Epithelial cell of prostate (primary cell): ENCODE measurements around the gene ANTXR2.

Experiments
- DNase-seq: peaks from one replicate; pipeline ENCODE4 v3.0.0-alpha.2; 2011; ENCODE audit warnings: low read depth, low spot score
- H3K27ac ChIP-seq: fragments of 450-650 bp; 2 replicates; pipeline ENCODE4 v1.5.1; 2017; ENCODE audit warnings: mild to moderate bottlenecking

Gene ANTXR2

DNA sequence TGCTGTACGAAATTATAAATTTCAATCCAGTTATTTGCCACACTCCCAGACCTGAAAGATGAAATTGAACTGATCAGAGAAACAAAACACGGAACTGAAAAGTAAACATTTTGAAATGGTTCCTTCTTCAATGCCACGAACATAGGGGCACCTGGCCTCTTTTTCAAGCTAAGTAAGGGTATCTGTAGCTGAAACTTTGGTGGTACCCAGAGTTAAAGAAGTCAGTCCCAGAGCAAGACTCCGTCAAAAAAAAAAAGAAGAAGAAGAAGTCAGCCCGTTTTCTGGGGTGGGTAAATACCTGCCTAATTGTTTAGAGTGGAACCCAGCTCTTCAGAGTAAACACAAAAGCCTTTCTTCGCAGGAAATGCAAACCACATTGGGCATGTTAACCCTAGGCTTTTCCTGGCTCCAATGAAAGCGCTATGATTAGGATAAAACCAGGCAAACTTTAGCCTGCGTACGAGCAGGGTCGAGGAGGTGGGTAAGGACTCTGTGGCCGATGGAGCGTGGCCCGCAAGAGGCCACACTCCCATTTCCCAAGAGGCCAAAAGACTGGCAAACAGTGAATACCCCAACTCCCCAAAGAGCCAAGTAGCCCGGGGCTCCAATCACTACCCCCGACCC lies 1.3 kb downstream of the ANTXR2 start:
- DNase-seq: no peak
- H3K27ac ChIP-seq: peak overlapping the region; percentile 92

DNA sequence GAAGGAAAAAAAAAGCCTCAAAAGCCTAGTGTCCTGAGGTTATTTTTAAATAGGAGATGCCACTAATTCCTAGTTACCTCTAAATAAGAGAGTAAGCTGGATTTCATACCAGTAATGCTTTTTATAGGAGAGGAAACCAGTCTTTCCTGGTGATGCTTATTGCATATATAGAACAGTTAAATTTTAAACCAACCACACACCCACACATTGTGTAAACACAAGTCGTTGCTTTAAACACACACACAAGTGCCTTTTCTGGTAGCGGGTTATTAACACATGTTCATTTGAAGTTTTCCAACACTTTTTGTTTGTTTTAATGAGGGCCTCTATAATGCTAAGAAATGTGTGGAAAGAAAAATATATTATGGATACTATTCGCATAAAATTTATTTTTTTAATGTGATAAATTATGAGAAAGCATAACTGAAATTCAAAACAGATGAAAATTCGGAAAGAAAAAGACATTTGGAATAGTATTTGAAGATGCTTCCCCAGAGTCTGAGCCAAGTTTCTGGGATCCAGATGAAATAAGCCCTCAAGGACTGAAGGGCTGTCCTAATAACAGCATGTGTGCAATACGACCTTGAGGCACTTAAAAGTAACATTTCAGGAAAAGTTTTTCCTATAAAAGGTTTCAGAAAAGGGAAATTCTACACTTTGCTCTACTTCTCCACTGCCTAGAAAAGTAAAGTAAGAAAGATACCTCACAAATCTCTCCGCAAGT lies 2.0 kb downstream of the ANTXR2 start:
- H3K27ac ChIP-seq: peak overlapping the region; percentile 92

DNA sequence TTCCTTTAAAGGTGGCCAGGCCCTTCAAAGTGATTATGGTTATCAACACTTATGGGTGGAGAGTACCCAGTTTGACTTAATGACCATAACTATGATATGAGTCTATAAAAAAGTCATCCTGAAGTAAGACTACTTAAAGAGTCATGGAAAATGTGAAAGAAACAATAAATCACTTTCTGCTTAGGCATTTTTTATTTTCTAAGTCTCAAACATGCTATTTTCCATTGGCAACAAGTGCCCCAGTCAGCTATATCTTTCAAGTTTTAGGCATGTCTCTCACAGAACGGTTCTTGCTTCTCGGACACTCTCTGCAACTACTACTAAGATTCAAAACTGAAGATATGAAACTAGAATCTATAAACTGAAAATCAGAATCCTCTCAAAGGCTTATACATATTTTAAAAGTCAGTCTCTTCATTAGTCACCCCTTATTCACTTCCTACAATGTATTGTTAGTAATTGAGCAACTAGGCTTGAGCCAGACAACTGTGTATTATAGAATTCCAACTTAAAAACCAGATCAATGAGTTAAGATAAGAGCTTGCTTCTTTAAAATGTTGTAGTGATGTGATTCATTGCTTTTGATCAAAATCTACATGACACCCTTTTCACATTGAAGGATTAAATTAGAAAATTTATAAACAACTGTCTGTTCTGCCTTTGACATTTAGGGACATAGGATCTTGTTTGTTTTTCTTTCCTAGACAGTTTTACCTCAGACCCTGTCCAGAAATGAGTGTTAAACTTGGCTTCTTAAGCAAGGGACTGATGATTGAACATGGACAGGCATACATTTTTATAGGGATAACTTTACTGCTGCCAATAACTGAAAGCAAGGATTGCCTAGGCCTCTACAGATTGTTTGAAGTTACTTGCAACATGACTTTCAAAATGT lies 2.9 kb downstream of the ANTXR2 start:
- H3K27ac ChIP-seq: peak overlapping the region; percentile 92

More for the DNA sequence above, 2.0 kb downstream of the ANTXR2 start:
- no peak for DNase-seq

DNA sequence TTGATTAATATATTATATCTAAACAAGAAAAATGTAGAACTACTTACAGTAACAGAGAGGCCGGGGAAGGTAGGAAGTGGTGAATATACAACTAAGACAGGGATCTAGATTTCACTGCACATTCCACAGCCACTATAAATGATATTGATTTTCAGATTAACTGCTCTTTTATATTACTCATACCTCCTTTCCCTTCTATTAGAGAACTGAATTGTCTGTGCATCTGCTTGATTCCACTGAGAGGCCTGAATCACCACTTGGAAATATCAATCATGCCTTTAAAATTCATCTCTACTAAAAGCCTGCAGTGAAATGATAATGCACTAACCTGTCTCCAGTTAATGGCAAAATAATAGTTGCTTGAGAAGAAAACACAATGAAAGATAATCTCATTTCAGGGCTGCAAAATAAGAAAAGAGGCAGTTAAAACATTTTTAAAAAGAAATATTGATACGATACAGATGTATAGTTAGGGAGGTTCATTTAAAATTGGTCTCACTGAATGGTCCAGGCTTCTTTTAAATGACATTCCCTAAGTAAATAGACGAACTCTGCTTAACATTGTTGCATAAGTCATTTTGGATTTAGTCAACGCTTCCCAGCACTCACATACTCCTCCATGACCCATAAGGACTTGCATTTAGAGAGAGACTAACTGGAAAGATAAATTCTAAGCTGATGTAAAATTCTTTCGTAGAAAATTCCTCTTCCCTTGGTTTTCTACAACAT lies 3.8 kb downstream of the ANTXR2 start:
- H3K27ac ChIP-seq: peak overlapping the region; percentile 92
- DNase-seq: no peak

More for the DNA sequence above, 2.9 kb downstream of the ANTXR2 start:
- no peak for DNase-seq

DNA sequence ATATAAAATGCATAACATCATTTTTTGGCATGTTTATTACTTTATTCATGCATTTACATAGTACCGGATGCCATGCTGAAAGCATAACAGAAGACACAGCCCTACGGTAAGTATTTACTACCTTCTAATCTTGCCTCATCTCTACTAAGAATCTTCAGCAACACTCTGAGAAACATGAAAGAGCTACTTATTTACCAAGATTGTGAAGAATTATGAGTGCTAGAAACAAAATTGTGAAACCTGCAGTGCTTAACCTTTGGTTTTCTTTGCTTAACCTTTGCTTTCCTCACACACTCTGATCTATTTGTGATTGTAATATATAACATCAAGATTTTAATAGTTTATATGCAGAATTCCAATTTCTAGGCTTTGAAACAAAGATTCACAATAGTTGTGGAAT lies 7.4 kb downstream of the ANTXR2 start:
- H3K27ac ChIP-seq: no peak overlapping the region
- no peak for DNase-seq

DNA sequence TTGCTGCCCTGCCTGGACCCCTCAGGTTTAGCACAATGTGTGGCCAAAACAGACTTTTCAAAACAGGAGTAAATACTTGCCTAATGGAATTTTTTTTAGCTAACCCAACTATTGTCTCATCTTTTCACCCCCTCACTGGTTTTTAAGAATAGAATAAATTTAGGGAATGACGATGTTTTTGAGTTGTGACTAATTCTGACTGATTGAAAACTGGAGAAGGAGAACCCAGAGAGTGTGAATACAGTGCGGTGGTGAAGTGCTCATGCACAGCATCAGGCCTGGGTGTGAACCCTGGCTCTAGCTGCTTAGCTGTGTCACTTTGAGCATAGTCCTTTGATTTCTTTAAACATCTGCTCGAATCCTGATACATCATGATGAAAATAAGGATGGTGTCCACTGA lies 10.5 kb downstream of the ANTXR2 start:
- no peak overlapping the region for H3K27ac ChIP-seq
- DNase-seq: no peak

DNA sequence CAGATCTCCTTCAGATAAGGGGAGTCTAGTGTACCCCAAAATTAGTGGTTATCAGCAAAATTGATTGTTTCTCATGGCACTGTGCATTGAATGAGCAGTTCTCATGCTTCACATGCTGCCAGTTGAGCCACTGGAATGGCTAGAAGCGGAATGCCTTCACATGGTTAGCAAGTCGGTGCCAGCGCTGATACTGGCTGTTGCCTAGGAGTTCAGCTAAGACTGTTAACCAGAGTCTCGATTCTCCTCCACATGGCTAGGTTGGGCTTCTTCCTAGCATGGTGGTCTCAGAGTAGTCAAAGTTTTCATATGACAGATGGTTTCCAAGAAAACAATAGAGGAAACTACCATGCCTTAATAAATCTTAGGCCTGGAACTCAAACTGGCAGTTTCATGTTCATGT lies 12.2 kb downstream of the ANTXR2 start:
- DNase-seq: no peak
- no peak overlapping the region for H3K27ac ChIP-seq

DNA sequence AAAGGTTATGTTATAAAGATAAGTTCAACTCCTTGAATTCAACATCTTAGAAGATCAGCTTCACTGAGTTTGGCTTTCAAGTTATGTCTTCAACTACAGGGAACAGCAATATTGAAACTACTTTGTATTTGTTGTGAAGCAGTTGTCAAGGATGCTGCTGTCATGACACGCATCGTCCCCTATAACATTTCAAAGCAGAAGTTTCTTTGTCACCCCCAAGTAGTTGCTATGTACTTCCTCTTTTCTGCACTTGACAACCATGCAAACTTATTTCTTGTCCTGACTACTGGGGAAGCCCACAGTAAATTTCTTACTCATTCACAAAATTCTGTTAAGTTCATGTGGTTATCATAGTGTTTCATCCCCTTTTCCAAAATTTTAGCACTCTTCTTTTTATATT lies 14.3 kb downstream of the ANTXR2 start:
- H3K27ac ChIP-seq: no peak overlapping the region
- no peak for DNase-seq

DNA sequence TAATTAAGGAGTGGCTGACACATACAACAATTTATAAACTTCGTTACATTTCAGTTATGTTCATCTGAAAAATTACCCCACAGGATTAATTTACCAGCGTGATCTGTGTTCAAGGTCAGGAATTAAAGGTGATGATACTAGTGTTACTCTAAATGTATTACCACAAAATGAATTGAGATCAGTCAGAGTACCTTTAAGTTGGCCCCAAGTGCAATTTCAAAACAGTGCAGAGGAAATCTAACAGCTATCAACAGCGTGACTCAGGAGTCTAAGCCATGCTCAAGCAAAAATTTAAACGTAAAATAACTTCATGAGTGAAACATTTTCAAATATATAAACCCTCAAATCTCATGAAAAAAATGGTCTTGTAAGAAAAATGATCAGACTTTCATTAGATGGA lies 18.7 kb downstream of the ANTXR2 start:
- DNase-seq: no peak
- H3K27ac ChIP-seq: no peak overlapping the region

DNA sequence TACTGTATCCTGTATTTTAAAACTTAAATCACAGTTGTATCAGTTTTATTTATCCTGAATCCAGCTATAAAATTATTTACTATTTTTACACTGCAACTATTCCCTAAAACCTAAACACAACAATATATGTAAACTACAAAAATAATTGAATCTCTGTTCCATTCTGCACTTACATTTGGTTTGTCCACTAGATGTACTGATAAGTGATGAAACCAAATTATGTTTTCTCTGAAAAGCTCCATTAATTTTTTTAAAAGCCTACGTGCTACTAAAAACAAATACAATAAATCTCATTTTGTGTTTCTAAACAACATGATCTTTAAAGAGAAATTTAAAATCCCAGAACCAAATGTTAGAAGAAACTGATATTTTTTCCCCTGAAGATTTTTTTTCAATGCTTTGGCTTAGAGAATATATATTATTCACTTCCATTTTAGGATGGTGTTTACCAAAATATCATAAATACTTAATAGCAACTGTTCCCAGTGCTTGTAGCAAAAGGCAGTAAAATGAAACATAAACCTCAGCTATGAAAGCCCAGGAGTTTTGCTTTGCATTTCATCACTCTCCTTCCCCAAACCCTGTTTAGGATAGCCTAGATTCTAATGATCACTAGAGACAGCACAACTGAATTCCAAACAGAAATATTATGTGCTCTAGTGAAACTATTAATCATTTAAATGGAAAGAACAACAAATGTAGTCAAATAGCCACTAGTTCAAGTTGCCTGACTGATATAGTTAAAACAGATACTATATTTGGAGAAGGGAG lies 19.7 kb downstream of the ANTXR2 start:
- DNase-seq: no peak
- H3K27ac ChIP-seq: peak overlapping the region; percentile 25

DNA sequence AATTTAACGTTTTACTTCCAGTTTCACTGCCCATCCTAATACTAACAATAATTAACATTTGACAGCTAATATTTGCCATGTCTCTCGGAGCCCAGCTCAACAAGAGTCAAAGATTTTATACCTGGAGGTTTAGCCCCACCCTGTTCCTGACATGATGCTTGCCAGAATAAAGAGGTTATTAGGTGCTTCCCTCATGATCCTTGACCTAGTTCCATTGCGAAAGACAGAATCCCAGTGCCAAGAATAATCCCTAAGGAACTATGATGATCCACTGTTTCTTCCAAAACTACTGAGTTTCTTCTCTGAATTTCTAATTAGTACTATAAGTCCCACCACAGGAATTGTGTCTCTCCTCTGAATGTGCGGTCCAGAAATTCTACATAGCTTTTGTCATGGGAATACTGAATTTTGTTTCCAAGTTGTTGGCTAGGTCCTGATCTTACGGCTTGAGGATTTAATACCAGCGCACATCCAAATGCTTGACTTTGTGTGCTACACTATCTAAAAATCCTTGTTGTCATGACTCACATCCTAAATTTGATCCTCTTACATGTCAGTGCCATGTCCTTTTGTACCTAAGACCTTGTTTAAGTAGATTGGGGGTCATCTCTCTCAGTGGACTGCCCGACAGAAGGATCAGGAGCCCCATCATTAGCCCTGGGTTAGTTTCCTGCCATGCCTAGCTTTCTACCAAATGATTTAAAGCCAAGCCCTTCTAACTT lies 23.1 kb downstream of the ANTXR2 start:
- H3K27ac ChIP-seq: no peak overlapping the region
- DNase-seq: no peak

DNA sequence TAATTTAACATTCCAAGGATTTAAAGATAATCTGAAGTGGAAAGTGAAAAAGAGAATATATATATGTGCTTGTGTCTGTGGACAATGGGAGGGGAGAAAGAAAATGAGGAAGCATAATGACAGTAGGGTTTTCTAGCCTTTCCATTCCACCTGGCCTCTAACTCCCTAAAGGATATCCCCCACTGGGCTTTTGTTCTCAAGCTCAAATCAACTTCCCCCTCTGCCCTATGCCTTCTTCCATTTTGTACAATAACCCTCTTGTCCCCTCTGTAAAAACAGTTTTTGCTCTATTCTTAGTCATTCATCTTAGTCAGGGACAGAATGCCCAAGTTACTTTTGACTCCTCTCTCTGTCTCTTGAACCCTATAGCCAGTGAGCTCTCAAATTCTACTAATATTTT lies 23.6 kb downstream of the ANTXR2 start:
- H3K27ac ChIP-seq: no peak overlapping the region

DNA sequence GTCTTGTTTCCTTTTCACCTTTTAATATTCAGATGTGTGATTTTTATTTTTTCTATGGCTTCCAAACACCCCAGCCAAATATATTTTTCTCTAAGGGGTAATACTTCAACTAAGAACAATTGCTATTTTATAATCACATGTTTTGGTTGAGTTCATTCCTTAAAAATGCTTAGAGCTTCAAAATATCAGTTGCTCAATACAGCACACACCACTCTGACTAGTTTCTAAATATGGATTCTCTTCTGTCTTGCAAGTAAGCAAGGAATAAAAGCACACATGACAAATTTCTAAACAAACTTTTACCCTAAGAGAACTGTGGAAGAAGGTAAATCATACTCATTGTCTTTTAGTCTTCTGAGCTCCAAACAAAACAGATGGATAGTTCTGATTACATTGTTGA lies 27.2 kb downstream of the ANTXR2 start:
- DNase-seq: no peak
- H3K27ac ChIP-seq: peak overlapping the region; percentile 4

More for the DNA sequence above, 23.6 kb downstream of the ANTXR2 start:
- DNase-seq: no peak

DNA sequence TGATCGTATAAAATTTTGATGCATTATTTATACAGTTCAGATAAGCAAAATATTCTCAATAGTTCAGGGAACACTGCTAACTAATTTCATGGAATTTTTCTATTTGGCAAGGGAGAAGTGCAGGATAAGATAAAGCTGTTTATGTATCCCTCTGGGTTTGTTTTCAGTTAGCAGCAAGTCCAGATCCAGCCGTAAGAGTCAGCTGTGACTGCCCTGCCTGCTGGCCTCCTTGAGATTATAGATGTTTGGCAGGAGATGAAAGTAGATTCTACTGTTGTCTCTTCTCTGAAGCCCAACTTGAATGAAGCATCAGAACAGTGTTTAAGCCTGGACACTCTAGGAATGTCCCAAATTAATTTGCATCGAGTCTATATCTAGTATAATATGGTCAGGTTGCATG lies 29.5 kb downstream of the ANTXR2 start:
- no peak for DNase-seq
- no peak overlapping the region for H3K27ac ChIP-seq

DNA sequence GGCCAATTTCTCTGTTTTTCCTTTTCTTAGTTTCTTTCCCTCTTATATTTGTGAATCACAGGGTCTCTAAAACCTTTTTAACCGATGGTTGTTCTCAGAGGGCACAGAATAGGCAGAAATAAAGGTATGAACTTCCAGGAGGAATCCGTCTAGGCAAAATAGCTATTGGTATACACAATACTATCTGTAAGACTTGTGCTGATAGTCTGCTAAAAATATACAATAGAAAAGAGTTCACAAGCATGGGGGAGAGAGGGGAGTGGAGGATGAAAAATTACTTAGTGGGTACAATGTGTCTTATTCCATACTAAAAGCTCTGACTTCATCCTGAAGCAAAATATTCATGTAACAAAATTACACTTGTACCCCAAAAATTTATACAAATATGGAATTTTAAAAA lies 30.2 kb downstream of the ANTXR2 start:
- DNase-seq: no peak
- H3K27ac ChIP-seq: no peak overlapping the region

DNA sequence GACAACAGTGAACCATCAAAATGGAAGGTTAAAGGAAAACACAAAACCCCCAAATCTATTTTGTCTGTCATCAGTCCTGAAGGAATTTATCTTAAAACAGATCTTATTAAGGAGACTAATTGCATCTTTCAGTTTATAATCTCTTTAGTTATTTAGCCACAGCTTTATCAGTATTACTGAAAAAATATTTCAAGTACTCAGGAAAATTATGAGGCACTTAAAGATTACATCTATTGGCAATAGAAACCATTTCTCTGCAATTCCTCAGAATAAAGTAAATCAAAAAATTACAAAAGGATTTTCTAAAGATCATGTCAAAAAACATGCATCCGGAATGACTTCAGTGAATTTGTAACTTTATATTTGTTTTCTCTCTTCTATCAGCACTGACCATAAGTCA lies 35.2 kb downstream of the ANTXR2 start:
- no peak for DNase-seq
- no peak overlapping the region for H3K27ac ChIP-seq

DNA sequence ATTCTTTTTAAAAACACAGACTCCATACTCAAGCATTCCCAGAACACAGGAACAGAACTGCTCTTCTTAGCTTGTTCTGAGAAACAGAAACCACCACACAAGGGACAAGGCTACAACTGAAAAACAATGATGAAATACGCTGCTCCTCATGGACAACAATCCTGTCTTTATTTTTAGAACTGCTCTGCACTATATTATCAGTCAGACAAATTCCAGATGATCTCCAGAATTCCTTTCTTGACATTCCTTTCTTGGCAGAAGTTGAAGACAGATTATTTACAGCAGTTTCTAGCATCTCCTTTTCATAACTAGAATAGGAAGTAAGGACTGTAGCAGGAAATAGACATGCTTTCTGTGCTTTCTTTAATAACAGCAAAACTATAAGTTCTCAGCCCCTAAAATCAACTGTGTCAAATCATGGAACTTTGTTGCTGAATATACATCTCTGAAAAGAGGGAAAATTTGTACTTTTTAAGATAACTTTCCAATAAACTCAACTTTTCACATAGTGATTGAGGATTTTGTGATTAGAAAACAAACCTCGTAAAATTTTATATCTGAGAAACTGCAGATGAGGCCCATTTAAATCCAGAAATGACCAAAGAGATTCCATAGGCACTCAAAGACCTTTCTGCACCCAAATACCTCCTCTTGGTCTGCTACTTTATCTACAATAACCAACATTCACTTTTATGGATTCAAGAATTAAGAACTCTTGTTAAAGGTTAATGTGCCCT lies 35.9 kb downstream of the ANTXR2 start:
- H3K27ac ChIP-seq: peak overlapping the region; percentile 14
- no peak for DNase-seq

DNA sequence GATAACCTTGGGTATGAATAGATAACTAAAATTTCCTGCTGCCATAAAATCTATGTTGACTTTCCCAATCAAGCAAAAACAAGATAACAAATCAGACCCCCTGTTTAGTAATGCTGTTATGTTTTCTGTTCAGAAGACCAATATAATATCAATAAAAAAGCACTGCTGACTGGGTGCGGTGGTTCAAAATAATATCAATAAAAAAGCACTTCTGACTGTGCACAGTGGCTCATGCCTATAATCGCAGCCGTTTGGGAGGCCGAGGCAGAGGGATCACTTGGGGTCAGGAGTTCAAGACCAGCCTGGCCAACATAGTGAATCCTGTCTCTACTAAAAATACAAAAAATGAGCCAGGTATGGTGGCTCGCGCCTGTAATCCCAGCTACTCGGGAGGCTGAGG lies 36.7 kb downstream of the ANTXR2 start:
- H3K27ac ChIP-seq: no peak overlapping the region
- no peak for DNase-seq
